ENCODE data around the gene TRIO.

TRIO gene

DNA sequence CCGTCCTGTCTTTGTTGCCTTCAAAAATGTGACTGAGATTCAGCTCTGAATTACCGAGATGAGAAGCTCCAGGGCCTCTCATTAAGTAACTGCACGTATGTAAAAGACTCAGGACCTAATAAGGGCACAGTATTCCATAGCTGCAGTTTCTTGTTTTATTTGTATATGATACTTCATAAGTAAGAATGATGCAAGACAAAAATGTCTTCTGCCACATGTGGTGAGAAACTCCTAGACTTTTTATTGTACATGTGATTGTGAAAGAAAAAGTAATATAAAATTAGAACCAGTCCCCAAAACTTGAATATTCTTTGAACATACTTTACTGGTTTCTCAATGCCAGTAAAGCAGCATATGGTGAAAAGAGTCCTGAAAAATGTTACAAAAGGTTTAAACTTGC lies 328.4 kb downstream of the TRIO start:
- no peak for FAIRE-seq
- no peak for DNase-seq (ENCODE audit: low spot score)

DNA sequence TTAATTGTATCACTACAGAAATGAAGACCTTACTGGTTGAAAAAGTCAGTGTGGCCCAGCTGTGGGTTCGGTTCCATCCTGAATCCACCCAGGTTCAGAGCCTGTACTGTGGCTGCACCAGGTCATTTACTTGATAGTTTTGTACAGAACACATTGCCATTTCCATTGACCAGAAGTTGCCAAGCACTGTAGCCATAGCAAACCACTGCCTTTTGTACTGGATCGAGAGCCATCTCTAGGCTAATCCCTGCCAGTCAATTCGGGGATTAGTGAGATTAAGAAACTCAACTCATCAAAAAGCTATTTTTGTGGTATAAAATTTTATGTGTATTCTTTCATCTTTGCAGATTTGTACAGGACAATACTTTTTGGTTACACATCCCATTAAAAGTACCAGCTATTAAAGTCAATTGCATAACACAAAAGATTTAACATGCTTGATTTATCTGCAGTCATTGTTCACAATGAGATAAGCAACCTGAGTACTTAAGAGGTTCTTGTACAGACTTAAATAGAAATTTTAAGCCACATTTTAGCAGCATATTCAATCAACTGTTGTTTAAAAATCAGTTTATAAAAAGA lies 329.9 kb downstream of the TRIO start:
- DNase-seq (ENCODE audit: low spot score) = no peak
- no peak for FAIRE-seq

DNA sequence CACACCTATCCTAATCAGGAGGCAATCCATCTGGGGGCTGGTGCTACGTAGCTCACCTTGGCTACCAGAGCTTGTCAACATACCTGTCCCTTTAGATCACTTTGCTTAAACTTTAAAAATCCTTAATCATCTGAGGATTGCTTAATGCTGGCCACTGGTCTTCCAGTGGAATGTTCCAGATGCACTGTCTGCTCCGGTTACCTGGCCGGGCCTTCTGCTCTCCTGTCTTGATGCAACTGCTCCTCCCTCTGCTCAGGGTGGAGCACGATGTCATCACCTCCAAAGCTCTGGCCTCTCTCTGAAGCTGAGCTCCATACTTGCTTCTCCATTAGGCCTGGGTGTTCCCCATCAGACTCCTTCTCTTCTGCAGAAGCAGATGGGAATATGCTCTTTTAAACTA lies 331.9 kb downstream of the TRIO start:
- FAIRE-seq (no peak), DNase-seq (ENCODE audit: low spot score) (no peak)

DNA sequence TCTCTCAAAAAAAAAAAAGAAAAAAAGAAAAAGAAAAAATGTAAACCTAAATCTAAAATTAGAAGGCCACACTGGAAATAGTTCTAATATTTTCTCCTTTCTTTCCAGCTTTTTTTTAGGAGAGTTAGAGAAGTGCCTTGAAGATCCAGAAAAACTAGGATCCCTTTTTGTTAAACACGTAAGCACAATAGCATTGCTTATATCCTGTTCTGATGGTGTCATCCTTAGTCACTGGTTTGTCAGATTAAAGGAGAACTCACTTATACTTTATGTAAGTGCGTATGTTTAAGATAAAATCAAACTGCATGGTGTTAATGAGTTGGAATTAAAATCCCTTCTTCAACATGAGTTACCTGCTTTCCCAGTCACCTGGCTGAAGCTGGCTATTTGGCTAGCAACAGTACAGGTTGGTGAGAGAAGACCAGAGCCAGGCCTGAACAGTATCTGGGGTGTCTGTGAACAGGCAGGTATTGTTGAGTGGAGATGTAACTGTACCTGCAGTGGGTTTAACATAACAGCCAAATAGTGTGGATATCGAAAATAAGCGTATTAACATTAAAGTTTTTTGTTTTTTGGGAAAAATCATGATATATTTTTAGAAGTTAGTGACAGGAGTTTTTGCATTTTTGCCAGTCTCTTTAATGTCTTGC lies 333.8 kb downstream of the TRIO start:
- no peak for FAIRE-seq
- DNase-seq (ENCODE audit: low spot score) = no peak

DNA sequence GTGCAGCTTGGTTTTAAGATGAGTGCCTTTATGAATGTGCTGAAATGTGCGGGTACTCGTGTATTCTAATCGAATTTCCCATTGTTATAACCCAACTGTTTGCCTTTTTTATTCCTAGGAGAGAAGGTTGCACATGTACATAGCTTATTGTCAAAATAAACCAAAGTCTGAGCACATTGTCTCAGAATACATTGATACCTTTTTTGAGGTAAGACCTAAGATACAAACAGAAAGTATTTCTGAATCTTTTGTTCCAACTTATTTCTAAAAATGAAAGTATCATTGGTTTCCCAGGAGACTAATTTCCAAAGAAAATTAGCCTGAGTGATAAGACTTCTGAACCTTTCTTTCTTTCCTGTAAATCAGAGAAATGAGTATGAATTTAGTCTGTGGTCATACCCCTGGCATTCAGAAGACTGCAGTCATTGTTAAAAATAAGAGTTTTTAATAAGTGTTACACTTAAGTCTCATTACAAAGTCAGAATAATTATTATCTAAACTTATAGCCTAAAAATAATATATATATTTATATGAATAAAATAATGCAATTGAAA lies 336.1 kb downstream of the TRIO start:
- FAIRE-seq = no peak
- no peak for DNase-seq (ENCODE audit: low spot score)

DNA sequence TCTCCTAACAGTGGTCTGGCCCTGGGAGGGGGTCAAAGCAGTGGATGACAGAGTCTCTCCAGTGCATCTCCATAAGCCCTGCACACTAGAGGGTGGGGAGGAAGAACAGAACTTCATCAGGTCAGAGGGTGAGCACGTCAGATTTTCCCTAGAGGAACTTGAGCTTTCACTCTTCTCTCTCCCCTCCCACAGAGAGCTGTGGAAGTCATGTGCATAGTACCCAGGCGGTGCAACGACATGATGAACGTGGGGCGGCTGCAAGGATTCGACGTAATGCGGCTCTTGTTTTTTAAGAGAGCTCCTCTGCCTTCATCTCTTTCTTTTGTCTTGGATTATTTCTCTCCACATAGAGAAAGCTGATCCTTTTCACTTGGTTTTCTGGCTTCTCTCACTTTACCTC lies 338.2 kb downstream of the TRIO start:
- DNase-seq (ENCODE audit: low spot score) = no peak
- no peak for FAIRE-seq

DNA sequence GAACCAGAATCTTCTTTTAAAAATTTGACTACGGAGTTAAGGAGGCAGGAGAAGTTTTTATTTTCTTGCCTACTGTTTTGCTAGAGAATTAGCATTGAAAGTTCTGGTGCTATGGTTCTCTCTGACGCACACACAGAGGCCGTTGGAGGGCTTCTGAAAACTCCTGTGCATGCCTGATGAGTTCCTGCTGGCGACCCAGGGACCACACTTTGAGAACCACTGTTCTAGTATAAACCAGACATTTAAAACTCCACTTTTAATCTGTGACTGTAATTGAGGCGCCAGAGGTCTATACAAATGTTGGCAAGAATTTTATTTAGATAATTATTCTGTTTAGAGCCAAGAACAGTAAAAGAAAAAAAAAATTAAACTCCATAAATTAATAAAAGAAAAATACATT lies 338.9 kb downstream of the TRIO start:
- FAIRE-seq (no peak), DNase-seq (ENCODE audit: low spot score) (no peak)

DNA sequence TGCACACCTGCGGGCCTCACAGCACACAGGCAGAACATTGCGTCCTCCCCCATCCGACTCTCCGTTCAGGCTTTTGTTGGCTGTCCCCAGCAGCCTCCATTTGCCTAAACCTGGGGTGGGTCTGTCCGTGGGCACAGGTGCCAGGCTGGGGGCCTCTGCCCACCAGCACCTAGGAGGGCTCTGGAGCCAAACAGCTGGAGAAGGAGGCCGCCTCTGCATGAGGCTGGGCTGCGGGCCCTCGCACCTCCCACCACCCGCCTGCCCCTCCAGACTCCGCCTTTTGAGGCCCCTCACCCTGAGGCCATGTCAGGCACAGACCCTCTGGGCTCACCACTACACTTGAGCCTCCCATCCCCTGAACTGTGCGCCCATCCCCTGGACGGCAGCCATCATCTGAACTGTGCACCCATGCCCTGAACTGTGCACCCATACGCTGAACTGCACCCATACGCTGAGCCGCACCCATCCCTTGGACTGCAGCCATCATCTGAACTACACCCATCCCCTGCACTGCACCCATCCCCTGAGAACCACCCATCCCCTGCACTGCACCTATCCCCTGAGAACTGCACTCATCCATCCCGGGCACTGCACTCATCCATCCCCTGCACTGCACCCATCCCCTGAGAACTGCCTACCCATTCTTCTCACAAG lies 340.5 kb downstream of the TRIO start:
- FAIRE-seq = peak; percentile 66

DNA sequence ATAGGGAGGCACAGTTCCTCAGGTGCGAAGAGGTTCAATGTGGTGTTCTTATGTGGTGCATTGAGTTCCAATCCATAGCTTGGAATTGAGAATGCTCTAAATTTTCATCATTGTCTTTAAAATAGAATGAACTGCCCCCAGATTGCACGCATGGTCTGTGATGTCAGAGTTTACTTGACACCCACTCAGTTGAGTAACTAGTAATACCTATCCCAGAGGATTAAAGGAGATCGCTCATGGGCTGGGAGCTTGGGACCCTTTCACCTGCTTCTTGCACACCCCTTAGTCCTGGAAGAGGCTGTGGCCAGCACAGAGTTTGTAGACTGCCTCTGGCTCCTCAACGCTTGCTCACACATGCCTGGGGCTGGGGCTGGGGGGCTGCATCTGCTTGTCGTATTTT lies 343.3 kb downstream of the TRIO start:
- FAIRE-seq = no peak

More for the DNA sequence above, 340.5 kb downstream of the TRIO start:
- no peak for DNase-seq (ENCODE audit: low spot score)

DNA sequence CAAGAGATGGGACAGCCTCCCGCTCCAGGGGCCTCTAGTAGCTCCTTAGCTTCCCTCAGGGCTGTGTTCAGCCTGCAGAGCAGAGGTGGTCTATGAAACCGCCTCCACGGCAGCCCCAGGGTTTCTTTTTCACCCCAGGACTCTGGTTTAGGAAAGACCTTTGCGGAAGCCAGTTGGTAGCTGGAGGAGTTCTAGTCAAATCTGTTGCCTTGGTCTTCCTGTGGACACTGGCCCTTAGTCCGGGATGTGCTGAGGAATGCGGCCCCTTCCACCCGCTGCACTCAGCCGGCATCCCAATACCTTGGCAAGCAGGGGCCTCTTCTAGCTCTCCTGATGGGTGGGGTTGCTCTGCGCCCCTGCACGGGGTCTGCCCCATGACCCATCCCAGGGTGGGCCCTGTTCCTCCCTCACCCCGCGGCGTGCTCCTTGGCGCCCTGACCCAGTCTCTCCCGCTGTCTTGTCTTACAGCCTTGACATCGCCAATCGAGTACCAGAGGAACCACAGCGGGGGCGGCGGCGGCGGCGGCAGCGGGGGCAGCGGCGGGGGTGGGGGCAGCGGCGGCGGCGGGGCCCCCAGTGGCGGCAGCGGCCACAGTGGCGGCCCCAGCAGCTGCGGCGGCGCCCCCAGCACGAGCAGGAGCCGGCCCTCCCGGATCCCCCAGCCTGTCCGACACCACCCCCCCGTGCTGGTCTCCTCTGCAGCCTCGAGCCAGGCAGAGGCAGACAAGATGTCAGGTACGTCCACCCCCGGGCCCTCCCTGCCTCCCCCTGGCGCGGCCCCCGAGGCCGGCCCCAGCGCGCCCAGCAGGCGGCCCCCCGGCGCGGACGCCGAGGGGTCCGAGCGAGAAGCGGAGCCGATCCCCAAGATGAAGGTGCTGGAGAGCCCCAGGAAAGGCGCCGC lies 344.1 kb downstream of the TRIO start:
- no peak for FAIRE-seq
- no peak for DNase-seq (ENCODE audit: low spot score)

More for the DNA sequence above, 343.3 kb downstream of the TRIO start:
- no peak for DNase-seq (ENCODE audit: low spot score)

DNA sequence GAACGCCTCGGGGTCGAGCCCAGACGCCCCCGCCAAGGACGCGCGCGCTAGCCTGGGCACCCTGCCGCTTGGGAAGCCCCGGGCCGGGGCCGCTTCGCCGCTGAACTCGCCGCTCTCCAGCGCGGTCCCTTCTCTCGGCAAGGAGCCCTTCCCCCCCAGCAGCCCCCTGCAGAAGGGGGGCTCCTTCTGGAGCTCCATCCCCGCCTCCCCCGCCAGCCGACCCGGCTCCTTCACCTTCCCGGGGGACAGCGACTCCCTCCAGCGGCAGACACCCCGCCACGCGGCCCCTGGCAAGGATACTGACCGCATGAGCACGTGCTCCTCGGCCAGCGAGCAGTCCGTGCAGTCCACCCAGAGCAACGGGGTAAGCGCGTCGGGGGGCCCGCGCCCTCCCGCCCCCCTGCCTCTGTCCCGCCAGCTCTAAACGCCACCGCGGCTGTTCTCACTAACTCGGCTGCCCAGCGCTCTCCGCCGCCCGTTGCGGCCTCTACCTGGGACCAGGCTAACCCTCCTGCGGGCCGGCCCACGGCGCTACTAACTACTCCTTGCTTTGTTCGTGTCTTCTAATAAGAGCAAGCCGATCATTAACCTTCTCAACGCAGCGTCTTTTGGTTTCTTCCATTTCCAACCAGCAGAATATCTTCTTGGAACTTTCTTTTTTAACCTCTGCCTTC lies 344.9 kb downstream of the TRIO start:
- no peak for FAIRE-seq
- DNase-seq (ENCODE audit: low spot score) = no peak

DNA sequence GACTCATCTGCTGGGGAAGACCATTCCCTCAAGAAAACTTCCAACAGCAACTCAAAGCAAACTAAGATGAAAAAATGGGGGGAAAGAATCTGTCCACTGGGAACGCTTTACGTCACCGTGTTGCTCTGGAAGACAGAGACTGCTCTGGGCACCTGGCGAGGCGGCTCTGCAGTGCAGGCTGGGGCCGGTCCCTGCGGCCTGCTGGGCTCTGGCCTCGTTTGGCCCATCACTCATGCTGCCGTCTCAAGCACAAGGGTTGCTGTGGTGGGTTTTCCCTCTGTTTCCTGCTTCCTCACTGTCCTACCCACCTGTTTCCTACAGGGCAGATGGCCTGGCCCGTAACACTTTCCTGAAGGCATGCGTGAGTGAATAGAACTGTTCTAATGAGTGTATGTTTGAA lies 345.6 kb downstream of the TRIO start:
- FAIRE-seq (no peak), DNase-seq (ENCODE audit: low spot score) (no peak)

DNA sequence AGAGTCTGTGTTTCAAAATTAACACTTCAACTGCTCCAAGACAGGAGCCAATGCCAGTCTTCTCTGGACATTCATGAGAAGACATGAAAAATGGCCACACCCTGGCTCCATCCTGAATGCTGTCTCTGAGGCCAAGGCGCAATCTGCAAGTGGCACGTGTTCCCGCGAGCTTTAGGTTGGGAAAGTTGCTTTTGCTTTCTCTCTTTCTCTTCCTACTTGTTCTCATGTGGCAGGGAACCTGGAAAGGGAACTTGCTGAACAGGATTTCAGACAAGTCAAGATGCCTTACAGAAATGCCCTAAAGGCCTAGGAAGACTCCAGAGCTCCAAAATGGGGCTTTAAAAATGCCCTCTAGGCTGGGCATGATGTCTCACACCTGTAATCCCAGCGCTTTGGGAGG lies 346.5 kb downstream of the TRIO start:
- DNase-seq (ENCODE audit: low spot score) = no peak
- no peak for FAIRE-seq

DNA sequence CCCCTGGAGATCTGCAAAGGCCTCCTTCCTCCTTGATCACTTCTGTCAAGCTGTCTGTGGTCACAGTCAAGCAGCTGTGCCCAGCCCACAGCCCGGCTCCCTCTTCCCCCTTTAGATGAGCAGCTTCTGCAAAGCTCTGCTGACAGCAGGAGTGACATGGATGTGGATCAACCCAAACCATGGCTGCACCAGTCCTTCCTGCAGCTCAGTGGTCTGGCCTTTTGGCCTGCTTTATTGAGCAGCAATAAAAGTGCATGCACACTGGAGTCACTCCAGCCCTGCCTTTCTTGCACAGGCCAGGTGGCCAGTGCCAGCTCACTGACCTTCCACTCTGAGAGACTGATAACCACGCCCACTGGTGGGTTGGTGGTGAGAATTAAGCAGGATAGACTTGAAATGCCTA lies 347.2 kb downstream of the TRIO start:
- DNase-seq (ENCODE audit: low spot score) = no peak
- FAIRE-seq = no peak

DNA sequence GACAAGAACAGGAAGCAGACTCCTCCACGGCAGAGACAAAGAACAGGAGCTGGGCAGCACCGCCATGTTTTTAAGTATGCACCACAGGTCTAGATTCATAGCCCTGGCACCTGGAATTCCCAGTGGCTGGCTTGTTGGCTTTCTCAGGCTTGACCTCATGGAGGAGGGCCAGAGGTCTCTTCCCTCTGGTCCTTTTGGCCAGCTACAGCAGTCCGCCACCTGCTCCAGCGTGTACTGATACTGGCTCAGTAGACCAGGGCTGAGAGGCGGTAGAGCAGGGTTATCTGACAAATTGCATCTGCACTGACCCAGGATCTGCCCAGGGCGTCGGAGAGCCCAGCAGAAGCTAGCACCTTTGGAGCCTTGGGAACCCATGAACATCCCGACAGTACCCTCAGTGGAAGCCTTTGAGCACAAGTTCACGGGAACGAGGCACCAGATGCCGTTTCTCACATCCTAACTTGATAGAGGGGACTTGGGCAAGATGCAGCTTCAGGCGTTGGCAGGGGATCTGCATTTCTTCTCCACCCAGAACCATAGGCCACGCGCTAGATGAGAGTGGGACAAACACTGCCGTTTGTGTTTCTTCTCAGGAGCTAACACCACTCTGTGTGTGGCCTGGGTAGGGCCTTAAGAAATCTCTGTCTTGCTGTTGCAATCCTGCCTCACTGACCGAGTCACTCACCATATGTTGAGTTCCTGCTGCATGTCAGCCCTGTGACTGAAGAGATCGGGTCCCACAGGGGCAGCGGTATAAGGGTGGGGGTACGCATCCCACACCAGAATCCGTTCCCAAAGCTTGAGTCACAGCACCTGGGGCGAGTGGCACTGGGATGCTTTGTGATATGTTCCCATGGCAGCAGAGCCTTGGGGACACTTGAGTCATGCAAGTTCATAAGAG lies 348.1 kb downstream of the TRIO start:
- FAIRE-seq (no peak), DNase-seq (ENCODE audit: low spot score) (no peak)

DNA sequence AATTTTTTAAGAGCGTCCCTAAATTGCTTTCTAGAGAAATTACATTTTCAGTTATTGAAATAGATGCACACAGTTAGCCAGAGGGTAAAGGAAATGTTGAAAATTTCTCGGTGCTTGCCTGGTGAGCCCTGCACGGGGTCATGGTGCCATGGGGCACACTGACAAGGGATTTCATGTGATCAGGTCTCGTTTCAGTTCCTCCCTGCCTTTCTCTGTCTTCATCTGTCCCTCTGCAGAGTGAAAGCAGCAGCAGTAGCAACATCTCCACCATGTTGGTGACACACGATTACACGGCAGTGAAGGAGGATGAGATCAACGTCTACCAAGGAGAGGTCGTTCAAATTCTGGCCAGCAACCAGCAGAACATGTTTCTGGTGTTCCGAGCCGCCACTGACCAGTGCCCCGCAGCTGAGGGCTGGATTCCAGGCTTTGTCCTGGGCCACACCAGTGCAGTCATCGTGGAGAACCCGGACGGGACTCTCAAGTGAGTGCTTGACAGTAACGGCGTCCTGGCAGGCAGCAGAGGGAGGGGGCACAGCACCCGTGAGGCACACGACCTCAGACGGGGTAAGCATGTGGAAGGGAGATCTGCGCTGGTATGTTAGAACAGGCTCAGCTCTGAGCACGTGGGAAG lies 349.3 kb downstream of the TRIO start:
- no peak for DNase-seq (ENCODE audit: low spot score)
- FAIRE-seq = peak; percentile 52

DNA sequence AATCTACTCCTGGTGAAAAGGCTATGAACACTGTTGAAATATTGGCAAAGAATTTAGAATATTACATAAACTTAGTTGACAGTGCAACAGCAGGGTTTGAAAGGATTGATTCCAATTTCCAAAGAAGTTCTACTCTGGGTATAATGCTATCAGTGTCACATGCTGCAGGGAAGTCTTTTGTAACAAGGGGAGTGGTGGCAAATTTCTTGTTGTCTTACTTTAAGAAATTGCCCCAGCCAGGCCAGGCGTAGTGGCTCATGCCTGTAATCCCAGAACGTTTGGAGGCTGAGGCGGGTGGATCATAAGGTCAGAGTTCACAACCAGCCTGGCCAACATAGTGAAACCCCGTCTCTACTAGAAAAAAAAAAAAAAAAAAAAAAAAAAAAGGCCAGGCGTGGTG lies 352.2 kb downstream of the TRIO start:
- no peak for FAIRE-seq
- DNase-seq (ENCODE audit: low spot score) = no peak

DNA sequence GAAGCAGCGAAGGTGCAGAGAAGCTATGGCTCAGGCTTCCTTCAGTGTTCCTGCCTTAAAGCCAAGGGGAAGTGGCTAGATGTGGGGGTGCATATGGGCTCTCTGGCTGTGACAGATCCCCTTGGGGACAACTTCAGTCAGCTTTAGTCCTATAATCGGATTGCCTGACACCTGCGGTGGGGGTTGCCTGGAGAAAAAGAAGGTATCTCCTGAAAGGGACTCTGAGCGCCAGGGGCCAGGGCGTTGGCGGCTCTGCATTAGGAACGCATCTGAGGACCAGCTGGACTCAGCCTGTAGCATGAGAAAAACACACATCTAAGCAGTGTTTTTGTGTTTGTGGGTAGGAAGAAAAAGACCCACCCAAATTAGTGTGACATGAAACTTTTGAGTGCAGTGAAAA lies 354.2 kb downstream of the TRIO start:
- FAIRE-seq = no peak
- no peak for DNase-seq (ENCODE audit: low spot score)
